ENCODE data around the gene NUB1. TPM values are rescaled to one million over a fixed set of nuclear protein-coding genes. Genes with fewer than 3 reads are reported as not detected.
A peak's percentile ranks its signal among the peaks of the same experiment; 100 is the strongest.

The NUB1 gene
- total RNA-seq, 2 experiments from 2014 or later = 51.2 to 51.6 TPM

DNA sequence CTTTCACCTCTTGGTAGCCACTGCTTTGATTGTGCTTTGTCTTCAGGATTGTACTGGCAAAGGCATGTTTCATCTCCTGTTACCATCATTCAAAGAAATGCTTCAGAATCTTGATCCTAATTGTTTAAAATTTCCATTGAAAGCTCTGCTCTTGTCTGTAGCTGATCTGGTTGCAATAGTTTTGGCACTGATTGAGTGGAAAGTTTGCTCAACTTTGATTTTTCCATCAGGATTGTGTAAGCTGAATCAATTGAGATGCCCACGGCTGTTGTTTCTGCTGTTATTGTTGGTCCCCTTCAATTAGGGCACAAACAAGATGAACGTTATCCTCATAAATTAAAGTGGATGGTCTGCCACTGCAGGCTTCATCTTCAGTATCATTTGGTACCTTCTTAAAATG, 14.6 kb upstream of the NUB1 start:
- Mint-ChIP-seq H3K4me3 (no peak overlapping the region), H3K9me3 (peaks cover 2% of the 10 kb centered on the region), H3K36me3 (no peaks in the 10 kb centered on the region), H3K27ac (no peak overlapping the region), H3K4me1 (peaks cover 5% of the 10 kb centered on the region), H3K27me3 (no peaks in the 10 kb centered on the region)
- no peak for DNase-seq

- no peak overlapping the region for H3K27ac Mint-ChIP-seq
- peaks cover under 1% of the 10 kb centered on the region for H3K4me1 Mint-ChIP-seq
- no peaks in the 10 kb centered on the region for H3K27me3 Mint-ChIP-seq
- peaks cover 2% of the 10 kb centered on the region for H3K9me3 Mint-ChIP-seq
- DNase-seq = no peak
- H3K36me3 Mint-ChIP-seq = no peaks in the 10 kb centered on the region
- H3K4me3 Mint-ChIP-seq = no peak overlapping the region
Measured at GRCh38 chr7:151327659-151328058, 14.0 kb upstream of the NUB1 start.

DNA sequence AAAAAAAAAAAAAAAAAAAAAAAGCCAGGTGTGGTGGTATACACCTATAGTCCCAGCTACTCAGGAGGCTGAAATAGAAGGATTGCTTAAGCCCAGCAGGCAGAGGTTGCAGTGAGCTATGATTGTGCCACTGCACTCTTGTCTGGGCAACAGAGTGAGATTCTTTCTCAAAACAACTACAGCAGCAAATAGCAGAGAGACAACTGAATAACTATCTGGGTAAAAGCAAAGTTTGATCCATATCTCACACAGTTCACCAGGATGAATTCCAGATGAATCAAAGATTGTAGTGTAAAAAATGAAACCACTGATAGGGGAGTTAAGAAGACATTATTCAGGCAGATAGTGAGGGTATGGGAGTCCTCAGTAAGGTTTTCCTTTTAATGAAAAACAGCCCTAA, 11.4 kb upstream of the NUB1 start:
- no peaks in the 10 kb centered on the region for H3K27me3 Mint-ChIP-seq

DNA sequence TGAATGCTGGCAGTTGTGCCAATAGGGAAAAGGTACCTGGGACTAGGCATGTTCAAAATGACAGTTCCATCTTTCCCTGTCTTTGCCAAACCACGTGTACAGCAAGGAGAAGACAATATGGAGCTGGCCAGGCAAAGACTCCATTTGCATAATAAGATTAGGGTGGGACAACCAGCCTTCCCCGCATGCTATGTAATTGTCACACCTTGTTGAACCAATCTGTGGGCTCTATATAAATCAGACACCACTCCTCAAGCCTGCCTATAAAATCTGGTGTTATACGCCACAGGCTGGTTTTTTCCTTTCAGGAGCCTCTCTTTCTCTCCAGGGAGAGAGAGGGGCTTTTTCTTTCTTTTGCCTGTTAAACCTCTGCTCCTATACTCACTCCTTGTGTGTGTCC, 11.0 kb upstream of the NUB1 start:
- Mint-ChIP-seq H3K4me3 (no peak overlapping the region), H3K9me3 (peaks cover 2% of the 10 kb centered on the region), H3K36me3 (no peaks in the 10 kb centered on the region), H3K27me3 (no peaks in the 10 kb centered on the region), H3K27ac (no peak overlapping the region), H3K4me1 (peaks cover 7% of the 10 kb centered on the region)
- no peak for DNase-seq

More for the DNA sequence above, 11.4 kb upstream of the NUB1 start:
- Mint-ChIP-seq H3K27ac (no peak overlapping the region), H3K4me3 (no peak overlapping the region), H3K9me3 (peaks cover 2% of the 10 kb centered on the region), H3K4me1 (peaks cover 7% of the 10 kb centered on the region), H3K36me3 (no peaks in the 10 kb centered on the region)
- DNase-seq = no peak

DNA sequence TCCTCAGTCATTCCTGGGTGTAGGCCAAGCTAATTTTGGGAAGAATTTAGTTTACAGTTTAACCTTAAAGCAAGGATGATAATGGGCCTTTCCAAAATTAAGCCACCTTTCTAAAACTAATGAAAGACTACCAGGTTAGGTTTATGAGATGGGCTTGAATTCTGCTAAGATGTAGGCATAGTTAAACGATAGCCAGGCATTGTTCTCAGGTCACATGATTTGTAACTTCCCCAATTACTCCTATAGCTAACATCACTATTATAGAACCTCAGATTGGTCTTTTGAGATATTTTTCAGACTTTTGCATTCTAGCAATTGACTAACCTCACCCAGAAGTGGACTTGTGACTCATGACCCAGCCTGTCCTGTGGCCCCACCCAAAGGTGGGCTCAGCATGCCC, 7.0 kb upstream of the NUB1 start:
- no peak overlapping the region for H3K4me3 Mint-ChIP-seq
- peaks cover 25% of the 10 kb centered on the region for H3K4me1 Mint-ChIP-seq

DNA sequence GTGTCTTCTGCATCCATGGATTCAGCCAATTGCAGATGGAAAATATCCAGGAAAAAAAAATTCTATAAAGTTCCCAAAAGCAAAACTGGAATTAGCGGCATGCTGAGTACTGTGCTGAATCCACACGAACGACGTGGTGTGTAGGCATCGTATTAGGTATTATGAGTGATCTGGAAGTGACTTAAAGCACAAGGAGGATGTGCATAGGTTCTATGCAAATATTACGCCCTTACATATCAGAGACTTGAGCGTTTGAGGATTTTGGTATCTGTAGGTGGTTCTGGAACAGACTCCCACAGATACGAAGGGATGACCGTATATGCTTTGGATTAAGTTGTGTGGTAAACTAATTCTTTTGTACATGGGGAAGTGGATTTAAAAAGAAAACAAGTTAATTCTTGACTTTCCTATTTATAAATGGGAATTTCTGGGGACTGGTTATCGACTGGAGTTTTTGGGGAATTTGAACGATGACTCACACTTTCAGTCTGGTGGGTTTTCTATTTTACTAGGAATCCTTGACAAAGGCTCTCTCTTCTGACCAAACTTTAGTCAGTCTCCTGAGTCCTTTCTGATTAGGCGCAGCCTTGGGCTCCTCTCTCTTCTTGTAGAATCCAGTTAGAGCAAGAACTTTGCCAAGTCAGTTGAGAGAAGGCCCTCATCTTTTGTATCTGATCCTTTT, 5.4 kb upstream of the NUB1 start:
- H3K27ac Mint-ChIP-seq = no peak overlapping the region
- no peak overlapping the region for H3K4me3 Mint-ChIP-seq
- peaks cover 36% of the 10 kb centered on the region for H3K4me1 Mint-ChIP-seq
- H3K27me3 Mint-ChIP-seq = no peaks in the 10 kb centered on the region
- no peak for DNase-seq
- peaks cover 17% of the 10 kb centered on the region for H3K9me3 Mint-ChIP-seq
- H3K36me3 Mint-ChIP-seq = peaks cover 10% of the 10 kb centered on the region

More for the DNA sequence above, 7.0 kb upstream of the NUB1 start:
- Mint-ChIP-seq H3K27ac (no peak overlapping the region), H3K9me3 (peaks cover 8% of the 10 kb centered on the region), H3K27me3 (no peaks in the 10 kb centered on the region), H3K36me3 (peaks cover 7% of the 10 kb centered on the region)
- no peak for DNase-seq

- no peak for DNase-seq
Measured at GRCh38 chr7:151337346-151337745, 4.3 kb upstream of the NUB1 start.

GRCh38 chr7:151338809-151339208, 2.8 kb upstream of the NUB1 start:
- Mint-ChIP-seq H3K9me3 (peaks cover 17% of the 10 kb centered on the region), H3K4me1 (peaks cover 43% of the 10 kb centered on the region), H3K27me3 (no peaks in the 10 kb centered on the region), H3K4me3 (no peak overlapping the region), H3K36me3 (peaks cover 17% of the 10 kb centered on the region), H3K27ac (no peak overlapping the region)
- DNase-seq = no peak

More at GRCh38 chr7:151337346-151337745, 4.3 kb upstream of the NUB1 start:
- Mint-ChIP-seq H3K27ac (no peak overlapping the region), H3K4me1 (peaks cover 36% of the 10 kb centered on the region), H3K27me3 (no peaks in the 10 kb centered on the region), H3K36me3 (peaks cover 10% of the 10 kb centered on the region), H3K4me3 (no peak overlapping the region), H3K9me3 (peaks cover 17% of the 10 kb centered on the region)

GRCh38 chr7:151339651-151340382, 1.8 kb upstream of the NUB1 start:
- peaks cover 18% of the 10 kb centered on the region for H3K36me3 Mint-ChIP-seq
- H3K4me1 Mint-ChIP-seq = peaks cover 39% of the 10 kb centered on the region
- H3K9me3 Mint-ChIP-seq = peaks cover 17% of the 10 kb centered on the region
- H3K27ac Mint-ChIP-seq = peak overlapping the region; percentile 92
- H3K4me3 Mint-ChIP-seq = no peak overlapping the region
- peak; percentile 20 for DNase-seq
- H3K27me3 Mint-ChIP-seq = no peaks in the 10 kb centered on the region

- peaks cover 20% of the 10 kb centered on the region for H3K36me3 Mint-ChIP-seq
- peak overlapping the region; percentile 92 for H3K27ac Mint-ChIP-seq
- H3K27me3 Mint-ChIP-seq = no peaks in the 10 kb centered on the region
- H3K9me3 Mint-ChIP-seq = peaks cover 17% of the 10 kb centered on the region
- H3K4me3 Mint-ChIP-seq = peak overlapping the region; percentile 83
- peaks cover 44% of the 10 kb centered on the region for H3K4me1 Mint-ChIP-seq
- no peak for DNase-seq
Measured at GRCh38 chr7:151340794-151341356, 737 bp upstream of the NUB1 start.

DNA sequence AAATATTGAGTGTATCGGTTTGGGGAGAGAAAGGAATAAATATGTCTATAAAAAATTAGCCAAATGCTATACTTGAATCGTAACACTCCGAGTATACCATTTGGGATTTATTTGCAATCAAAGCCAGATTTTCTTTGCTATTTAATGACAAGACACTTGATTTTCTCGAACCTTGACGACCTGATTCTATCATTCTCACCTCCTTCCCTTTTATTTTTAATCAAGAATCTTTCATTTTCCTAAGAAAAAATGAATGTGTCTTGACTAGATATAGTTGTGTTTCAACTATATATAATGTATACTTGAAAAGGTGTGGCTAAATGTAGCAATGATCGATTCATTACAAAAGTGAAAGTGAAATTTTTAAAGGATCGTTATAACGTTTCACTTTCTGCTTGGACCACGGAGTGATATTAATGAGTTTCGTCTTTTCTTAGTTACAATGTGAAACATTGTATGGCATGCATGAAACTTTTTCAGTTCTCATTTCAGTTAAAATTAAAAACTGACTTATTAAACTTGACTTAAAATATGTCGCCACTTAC, 562 bp downstream of the NUB1 start:
- no peak for DNase-seq

GRCh38 chr7:151342811-151343210, 1.2 kb downstream of the NUB1 start:
- Mint-ChIP-seq H3K4me3 (peak overlapping the region; percentile 83), H3K27ac (peak overlapping the region; percentile 87), H3K4me1 (peaks cover 48% of the 10 kb centered on the region), H3K27me3 (no peaks in the 10 kb centered on the region), H3K9me3 (peaks cover 17% of the 10 kb centered on the region), H3K36me3 (peaks cover 34% of the 10 kb centered on the region)
- no peak for DNase-seq

More for the DNA sequence above, 562 bp downstream of the NUB1 start:
- Mint-ChIP-seq H3K9me3 (peaks cover 17% of the 10 kb centered on the region), H3K36me3 (peaks cover 30% of the 10 kb centered on the region), H3K27ac (peak overlapping the region; percentile 87), H3K4me3 (peak overlapping the region; percentile 83), H3K27me3 (no peaks in the 10 kb centered on the region), H3K4me1 (peaks cover 44% of the 10 kb centered on the region)

DNA sequence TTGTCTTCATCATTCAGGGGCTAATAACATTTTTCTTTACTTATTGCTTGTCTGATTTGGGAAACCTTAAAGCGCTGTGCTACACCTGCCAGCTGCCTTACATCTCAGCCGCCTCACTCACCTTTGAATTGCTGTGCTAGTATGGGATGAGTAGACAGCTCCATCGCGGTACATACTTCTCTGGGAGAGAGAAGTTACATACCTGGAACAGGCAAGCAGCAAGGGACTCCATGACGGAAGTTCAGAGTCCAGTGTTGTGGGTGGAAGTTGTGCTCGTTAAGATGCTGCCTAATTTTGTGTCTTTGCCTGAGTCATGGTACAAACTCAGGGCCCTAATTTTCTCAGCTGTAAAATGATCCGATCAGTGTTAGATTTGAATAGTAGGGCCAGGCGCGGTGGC, 1.9 kb downstream of the NUB1 start:
- peaks cover 39% of the 10 kb centered on the region for H3K36me3 Mint-ChIP-seq
- H3K9me3 Mint-ChIP-seq = peaks cover 17% of the 10 kb centered on the region
- peak overlapping the region; percentile 83 for H3K4me3 Mint-ChIP-seq
- peaks cover 52% of the 10 kb centered on the region for H3K4me1 Mint-ChIP-seq
- no peaks in the 10 kb centered on the region for H3K27me3 Mint-ChIP-seq
- H3K27ac Mint-ChIP-seq = peak overlapping the region; percentile 87
- no peak for DNase-seq

DNA sequence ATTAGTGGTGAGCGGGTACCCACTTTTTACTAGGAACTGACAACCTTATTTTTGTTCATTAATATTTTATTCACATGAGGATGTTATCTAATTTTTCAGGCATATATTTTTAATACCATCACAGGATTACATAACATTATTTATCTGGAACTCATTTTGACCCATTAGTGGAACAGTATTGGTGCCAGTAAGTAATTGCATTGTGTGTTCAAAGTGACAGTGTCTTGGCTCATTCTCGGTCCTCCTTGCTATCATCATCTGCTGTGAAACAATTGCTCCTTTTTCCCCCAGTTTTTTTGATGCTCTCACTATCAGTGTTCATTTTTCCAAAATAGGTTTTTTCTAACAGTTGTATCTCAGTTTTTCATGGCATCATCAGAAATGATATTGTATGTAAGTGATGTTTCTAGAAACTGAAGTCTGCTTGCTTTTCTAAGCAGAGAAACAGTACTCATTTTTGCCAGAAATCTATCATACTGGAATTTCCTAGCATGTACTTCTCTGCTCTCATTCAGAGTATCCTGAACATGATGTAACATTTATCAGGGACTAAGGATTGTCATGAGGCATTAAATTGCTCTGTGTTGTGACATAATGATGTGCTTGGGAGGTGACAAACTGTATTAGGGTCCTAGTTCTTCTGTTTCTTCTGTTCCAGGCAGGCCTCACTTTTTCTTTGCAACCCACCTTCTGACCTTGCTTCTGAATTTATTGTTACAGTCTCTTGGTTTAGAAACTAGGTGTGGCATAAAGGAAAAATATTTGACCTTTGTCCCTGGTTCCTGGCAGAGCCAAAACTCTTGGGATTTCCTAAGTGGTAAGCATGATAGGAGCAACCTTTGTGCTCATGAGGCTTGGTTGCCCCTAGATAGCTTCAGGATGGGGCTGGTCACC, 4.2 kb downstream of the NUB1 start:
- H3K27me3 Mint-ChIP-seq = no peaks in the 10 kb centered on the region
- H3K4me3 Mint-ChIP-seq = peak overlapping the region; percentile 24
- no peak for DNase-seq
- H3K9me3 Mint-ChIP-seq = no peaks in the 10 kb centered on the region
- peak overlapping the region; percentile 87 for H3K27ac Mint-ChIP-seq
- peaks cover 37% of the 10 kb centered on the region for H3K36me3 Mint-ChIP-seq
- H3K4me1 Mint-ChIP-seq = peaks cover 45% of the 10 kb centered on the region
